ENCODE results near the gene MYADML2.

The MYADML2 gene

GRCh38 chr17:81912441-81913309 is 34.4 kb downstream of the MYADML2 start:
- Histone ChIP-seq H3K36me3 (peaks cover 24 to 51% (median 51%) of the 10 kb centered on the region in 3 donors), H3K27ac (no peak overlapping the region)

DNA sequence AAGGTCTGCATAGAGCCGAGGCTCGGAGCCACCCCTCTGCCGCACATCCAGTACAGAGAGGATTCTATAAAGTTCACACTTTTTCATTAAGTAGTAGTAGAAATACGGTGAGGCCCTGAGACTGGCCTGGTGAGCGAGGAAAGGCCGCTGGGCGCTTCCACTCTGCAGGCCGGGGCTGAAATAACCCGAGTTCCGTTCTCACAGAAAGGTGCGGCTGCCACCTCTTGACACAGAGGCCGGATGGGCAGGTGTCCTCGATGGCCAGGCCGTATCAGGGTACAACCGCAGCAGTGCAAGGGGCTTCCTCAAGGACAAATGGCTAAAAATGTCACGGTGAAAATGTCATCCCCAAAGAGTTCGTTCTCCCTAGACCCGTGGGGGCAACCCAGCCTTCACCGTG is 35.1 kb downstream of the MYADML2 start:
- Histone ChIP-seq H3K36me3 (peaks cover 24 to 58% (median 56%) of the 10 kb centered on the region in 3 donors), H3K4me3 (peak overlapping the region in 1 of 2 donors; percentile 68), H3K4me1 (peaks cover 0 to 33% (median 18%) of the 10 kb centered on the region in 4 donors), H3K27me3 (no peaks in the 10 kb centered on the region), H3K9me3 (no peaks in the 10 kb centered on the region), H3K27ac (peak overlapping the region; percentile 77 to 86)
- DNase-seq = no peak
- TF ChIP-seq, protein P1, sequence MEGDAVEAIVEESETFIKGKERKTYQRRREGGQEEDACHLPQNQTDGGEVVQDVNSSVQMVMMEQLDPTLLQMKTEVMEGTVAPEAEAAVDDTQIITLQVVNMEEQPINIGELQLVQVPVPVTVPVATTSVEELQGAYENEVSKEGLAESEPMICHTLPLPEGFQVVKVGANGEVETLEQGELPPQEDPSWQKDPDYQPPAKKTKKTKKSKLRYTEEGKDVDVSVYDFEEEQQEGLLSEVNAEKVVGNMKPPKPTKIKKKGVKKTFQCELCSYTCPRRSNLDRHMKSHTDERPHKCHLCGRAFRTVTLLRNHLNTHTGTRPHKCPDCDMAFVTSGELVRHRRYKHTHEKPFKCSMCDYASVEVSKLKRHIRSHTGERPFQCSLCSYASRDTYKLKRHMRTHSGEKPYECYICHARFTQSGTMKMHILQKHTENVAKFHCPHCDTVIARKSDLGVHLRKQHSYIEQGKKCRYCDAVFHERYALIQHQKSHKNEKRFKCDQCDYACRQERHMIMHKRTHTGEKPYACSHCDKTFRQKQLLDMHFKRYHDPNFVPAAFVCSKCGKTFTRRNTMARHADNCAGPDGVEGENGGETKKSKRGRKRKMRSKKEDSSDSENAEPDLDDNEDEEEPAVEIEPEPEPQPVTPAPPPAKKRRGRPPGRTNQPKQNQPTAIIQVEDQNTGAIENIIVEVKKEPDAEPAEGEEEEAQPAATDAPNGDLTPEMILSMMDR (IDR thresholded peaks at IDR 0.05) = no peak
- intact Hi-C loops (cut with DNase I; ENCODE audit: low total_unique reads) = no loop called here

More at GRCh38 chr17:81912441-81913309, 34.4 kb downstream of the MYADML2 start:
- DNase-seq = no peak
- no peaks in the 10 kb centered on the region for H3K27me3 ChIP-seq
- intact Hi-C loops (cut with DNase I; ENCODE audit: low total_unique reads) = no loop called here
- TF ChIP-seq, protein P1 (IDR thresholded peaks at IDR 0.05) = no peak
- peaks cover 0 to 40% (median 22%) of the 10 kb centered on the region in 4 donors for H3K4me1 ChIP-seq
- H3K4me3 ChIP-seq = no peak overlapping the region
- no peaks in the 10 kb centered on the region for H3K9me3 ChIP-seq

DNA sequence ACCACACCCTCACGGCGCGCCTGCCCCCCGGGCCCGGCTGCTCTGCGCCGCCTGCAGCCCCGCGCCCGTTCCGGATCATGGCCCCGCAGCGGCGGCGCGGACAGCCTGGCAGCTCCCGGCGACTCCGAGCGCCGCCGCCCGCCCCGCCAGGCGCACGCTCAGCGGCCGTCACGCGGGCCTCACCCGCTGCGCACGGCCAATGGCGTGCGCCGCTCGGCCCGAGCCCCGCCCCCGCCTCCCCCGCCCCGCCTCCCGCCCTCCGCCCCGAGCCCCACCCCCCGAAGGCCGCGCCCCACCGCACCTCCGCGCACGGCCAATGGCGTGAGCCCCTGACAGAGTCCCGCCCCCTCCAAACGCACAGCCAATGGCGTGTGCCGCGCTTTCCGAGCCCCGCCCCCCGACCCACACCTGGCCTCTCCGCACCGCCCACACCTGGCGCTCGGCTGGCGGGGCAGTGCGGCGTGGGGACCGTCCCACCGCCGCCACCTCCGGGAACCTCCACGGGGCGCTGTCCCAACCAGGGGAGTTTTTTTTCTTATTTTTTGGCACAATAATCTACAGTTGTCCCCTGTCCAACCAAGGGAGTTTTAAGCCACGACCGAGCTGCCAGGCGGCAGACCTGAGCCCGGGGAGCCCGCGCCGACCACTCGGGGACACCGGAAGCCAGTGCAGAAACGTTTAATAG is 35.6 kb downstream of the MYADML2 start, which contains the start of gene PCYT2:
TSS of gene PCYT2 (minus strand) at position 123 of the 685 bp plus-strand sequence. CDS start at position 79, 44 bp downstream.
- Histone ChIP-seq H3K36me3 (peaks cover 24 to 64% (median 56%) of the 10 kb centered on the region in 3 donors), H3K27ac (peak within 1 kb of the TSS; percentile 77 to 86)
- intact Hi-C loops (cut with DNase I; ENCODE audit: low total_unique reads) = no loop called here

GRCh38 chr17:81910840-81911276 is 36.2 kb downstream of the MYADML2 start:
- DNase-seq = no peak
- Histone ChIP-seq H3K36me3 (peaks cover 24 to 67% (median 59%) of the 10 kb centered on the region in 3 donors), H3K4me1 (peaks cover 0 to 22% (median 12%) of the 10 kb centered on the region in 4 donors), H3K4me3 (peak overlapping the region; percentile 68 to 70), H3K9me3 (no peaks in the 10 kb centered on the region), H3K27ac (peak overlapping the region; percentile 66 to 70), H3K27me3 (no peaks in the 10 kb centered on the region)
- TF ChIP-seq, protein P1 (IDR thresholded peaks at IDR 0.05) = no peak
- intact Hi-C loops (cut with DNase I; ENCODE audit: low total_unique reads) = no loop called here

More for the DNA sequence above, 35.6 kb downstream of the MYADML2 start, which contains the start of gene PCYT2:
- Histone ChIP-seq H3K4me3 (peak within 1 kb of the TSS; percentile 68 to 70), H3K4me1 (peaks cover 0 to 28% (median 13%) of the 10 kb centered on the region in 4 donors), H3K27me3 (no peaks in the 10 kb centered on the region), H3K9me3 (no peaks in the 10 kb centered on the region)
- peak; percentile 86 to 94 for DNase-seq
- TF ChIP-seq, protein P1 (IDR thresholded peaks at IDR 0.05) = no peak

DNA sequence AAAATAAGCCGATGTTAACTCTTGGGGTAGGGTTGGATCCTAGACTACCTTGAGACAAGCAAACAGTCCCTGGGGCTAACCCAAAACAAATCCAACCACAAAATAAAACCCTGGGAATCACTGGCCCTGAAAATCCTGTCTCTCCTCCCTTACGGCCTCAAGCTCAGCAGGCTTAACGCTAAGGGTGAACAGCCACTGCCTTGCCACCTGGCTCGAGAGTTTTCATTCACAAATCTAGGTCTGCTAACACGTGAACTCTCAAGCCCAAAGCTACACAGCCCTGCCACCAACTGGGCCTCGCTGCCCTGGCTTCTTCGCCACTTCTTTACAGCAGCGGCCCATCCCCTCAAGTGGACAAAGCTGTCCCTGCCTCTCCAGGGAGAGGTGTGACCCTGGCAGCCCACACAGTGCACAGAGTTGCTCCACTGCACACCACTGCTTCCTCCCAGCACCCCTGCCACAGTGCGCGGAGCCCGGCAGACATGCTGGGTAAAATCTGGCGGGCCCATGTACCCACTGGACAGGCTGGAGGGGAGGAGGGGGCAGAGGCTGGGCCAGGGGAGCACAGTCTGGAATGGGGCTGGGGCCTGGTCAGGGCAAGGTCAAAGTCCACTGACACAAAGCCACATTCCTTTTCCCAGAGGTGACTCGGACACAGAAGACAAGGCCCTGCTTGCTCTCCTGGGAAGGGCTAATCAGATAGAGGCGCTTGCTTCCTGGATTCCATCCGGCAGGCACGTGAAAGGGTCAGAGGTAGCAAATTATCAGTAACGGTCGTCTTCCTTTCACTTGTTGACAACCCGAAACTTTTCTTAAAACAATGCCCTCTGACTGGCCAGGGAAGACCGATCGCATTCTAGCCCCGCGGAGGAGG is 36.8 kb downstream of the MYADML2 start:
- TF ChIP-seq, protein P1 (IDR thresholded peaks at IDR 0.05) = no peak
- Histone ChIP-seq H3K4me1 (peaks cover 0 to 18% (median 12%) of the 10 kb centered on the region in 4 donors), H3K27me3 (no peaks in the 10 kb centered on the region), H3K27ac (peak overlapping the region; percentile 66 to 70), H3K4me3 (peak overlapping the region; percentile 68 to 70), H3K36me3 (peaks cover 20 to 67% (median 52%) of the 10 kb centered on the region in 3 donors), H3K9me3 (no peaks in the 10 kb centered on the region)
- intact Hi-C loops (cut with DNase I; ENCODE audit: low total_unique reads) = no loop called here
- DNase-seq = no peak
